ENCODE measurements around the gene SLIT3.

SLIT3 gene

DNA sequence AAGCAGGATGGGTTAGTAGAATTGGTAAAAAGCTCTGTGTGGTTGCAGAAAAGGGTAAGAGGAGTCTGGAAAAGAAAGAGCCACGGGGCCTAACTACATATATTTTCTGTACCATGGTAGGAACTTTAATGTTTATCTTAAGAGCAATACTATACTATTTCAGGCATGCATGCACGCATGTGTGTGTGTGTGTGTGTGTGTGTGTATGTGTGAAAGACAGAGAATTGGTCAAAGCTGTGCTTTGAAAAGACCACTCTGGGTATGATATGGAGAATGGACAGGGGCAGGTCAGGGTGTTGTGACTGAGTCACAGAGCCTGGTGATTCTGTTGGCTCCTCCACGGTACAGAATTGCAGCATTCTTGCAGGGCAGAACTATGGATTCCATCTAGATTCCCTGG lies 339.3 kb downstream of the SLIT3 start:
- DNase-seq (ENCODE audit: low read depth), result no peak
- TF ChIP-seq, protein P1, sequence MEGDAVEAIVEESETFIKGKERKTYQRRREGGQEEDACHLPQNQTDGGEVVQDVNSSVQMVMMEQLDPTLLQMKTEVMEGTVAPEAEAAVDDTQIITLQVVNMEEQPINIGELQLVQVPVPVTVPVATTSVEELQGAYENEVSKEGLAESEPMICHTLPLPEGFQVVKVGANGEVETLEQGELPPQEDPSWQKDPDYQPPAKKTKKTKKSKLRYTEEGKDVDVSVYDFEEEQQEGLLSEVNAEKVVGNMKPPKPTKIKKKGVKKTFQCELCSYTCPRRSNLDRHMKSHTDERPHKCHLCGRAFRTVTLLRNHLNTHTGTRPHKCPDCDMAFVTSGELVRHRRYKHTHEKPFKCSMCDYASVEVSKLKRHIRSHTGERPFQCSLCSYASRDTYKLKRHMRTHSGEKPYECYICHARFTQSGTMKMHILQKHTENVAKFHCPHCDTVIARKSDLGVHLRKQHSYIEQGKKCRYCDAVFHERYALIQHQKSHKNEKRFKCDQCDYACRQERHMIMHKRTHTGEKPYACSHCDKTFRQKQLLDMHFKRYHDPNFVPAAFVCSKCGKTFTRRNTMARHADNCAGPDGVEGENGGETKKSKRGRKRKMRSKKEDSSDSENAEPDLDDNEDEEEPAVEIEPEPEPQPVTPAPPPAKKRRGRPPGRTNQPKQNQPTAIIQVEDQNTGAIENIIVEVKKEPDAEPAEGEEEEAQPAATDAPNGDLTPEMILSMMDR (conservative IDR thresholded peaks at IDR 0.05; ENCODE audit: control insufficient read depth, insufficient read depth, low read depth, low read length), result no peak
- H3K4me3 ChIP-seq (ENCODE audit: control insufficient read depth, low read depth, low read length), result no peak overlapping the region

DNA sequence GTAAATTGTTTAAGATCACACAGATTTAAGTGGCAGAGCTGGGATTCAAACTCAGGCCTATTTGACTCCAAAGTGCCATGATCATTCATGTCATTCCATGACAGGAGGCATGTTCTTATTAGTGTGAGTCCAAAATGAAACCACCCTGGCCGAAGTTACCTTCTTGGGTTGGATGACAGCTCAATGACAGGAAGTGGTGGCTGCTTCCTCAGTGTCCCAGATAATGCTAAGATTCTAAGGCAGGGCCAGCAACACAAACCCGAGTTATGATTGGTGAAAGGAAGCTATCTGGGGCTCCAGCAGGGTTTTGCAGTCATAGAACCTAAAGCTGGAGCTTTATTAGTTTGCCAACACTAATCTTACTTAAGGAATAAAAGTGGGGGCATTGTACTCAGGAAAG lies 340.4 kb downstream of the SLIT3 start:
- TF ChIP-seq, protein P1 (conservative IDR thresholded peaks at IDR 0.05; ENCODE audit: control insufficient read depth, insufficient read depth, low read depth, low read length), result no peak
- no peak for DNase-seq (ENCODE audit: low read depth)
- H3K4me3 ChIP-seq (ENCODE audit: control insufficient read depth, low read depth, low read length), result no peak overlapping the region

DNA sequence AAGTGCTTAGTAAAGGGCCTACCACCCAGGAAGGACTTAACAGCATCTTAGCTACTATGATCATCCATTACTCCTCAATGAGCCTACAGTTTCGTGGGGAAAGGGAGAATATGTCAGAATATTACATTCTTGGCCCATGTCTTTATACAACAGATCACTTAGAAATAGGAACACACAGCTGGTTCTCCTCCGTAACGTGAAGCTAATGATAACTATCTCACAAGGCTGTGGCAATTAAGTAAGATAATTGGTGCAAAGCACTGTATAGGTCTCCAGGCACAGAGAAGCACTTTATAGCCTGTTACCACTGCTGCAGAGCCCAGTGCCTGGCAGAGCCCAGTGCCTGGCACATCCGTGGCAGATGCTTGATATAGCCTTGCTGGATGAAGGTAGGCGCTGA lies 347.6 kb downstream of the SLIT3 start:
- no peak overlapping the region for H3K4me3 ChIP-seq (ENCODE audit: control insufficient read depth, low read depth, low read length)
- no peak for DNase-seq (ENCODE audit: low read depth)
- TF ChIP-seq, protein P1 (conservative IDR thresholded peaks at IDR 0.05; ENCODE audit: control insufficient read depth, insufficient read depth, low read depth, low read length), result no peak

DNA sequence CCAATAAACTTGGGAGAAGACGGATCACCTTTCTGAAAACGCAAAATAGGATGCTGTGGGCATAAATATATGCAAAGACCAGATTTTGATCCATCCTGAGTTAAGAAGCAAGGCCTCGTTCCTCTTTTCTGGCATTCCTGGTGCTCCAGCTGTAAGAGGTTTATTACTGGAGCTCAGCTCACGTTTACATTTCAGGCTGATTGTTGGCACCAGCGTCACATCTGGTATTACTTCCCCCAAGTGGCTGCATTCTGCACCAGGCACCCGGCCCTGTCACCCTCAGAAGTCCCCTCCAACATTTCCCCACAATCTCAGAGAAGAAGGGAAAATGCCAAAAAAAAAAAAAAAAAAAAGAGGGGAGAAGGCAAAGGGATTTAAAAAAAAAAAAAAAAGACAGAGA lies 348.7 kb downstream of the SLIT3 start:
- TF ChIP-seq, protein P1 (conservative IDR thresholded peaks at IDR 0.05; ENCODE audit: control insufficient read depth, insufficient read depth, low read depth, low read length), result no peak
- no peak for DNase-seq (ENCODE audit: low read depth)
- H3K4me3 ChIP-seq (ENCODE audit: control insufficient read depth, low read depth, low read length), result no peak overlapping the region

DNA sequence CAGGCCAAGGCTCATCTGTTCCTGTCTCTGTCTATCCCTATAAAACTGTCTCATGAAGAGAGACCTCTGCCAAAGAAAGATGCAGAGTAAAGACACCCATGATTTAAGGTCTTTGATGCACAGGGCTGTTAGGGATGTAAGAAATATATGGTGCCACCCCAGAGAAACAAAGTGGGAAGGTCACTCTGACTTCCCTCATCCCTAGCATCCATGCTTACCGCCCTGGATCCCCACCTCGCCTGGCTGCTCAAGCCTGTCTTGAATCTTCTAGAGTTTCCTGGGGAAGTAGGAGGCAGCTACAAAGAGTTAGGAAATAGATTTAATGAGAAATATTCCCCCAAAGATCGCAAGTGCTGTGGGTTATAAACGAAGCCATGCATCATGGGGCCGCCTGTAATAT lies 349.2 kb downstream of the SLIT3 start:
- TF ChIP-seq, protein P1 (conservative IDR thresholded peaks at IDR 0.05; ENCODE audit: control insufficient read depth, insufficient read depth, low read depth, low read length), result no peak
- DNase-seq (ENCODE audit: low read depth), result no peak
- no peak overlapping the region for H3K4me3 ChIP-seq (ENCODE audit: control insufficient read depth, low read depth, low read length)

DNA sequence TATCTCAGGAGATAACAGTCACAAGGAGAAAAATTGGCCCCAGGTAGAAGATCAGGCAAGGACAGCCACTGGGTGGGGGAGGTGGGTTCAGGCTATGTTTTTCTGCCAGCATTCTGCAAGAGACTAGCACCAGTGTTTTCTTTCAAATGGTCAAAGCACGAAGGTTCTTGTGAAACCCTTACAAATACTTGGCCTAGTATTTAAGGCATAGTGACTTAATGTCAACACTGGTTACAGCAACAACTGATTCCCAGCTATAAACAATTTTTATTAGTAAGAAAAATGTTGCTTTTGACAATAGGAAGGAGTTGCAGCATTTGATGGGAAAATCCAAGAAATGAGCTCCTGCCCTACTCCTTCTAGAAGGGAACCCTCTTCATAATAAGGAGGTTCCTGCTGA lies 349.6 kb downstream of the SLIT3 start:
- H3K4me3 ChIP-seq (ENCODE audit: control insufficient read depth, low read depth, low read length), result no peak overlapping the region
- TF ChIP-seq, protein P1 (conservative IDR thresholded peaks at IDR 0.05; ENCODE audit: control insufficient read depth, insufficient read depth, low read depth, low read length), result no peak
- DNase-seq (ENCODE audit: low read depth), result peak; percentile 26
